ENCODE measurements around the gene C11orf68. TPM values are rescaled to one million over a fixed set of nuclear protein-coding genes. Genes with fewer than 3 reads are reported as not detected.
A peak's percentile ranks its signal among the peaks of the same experiment; 100 is the strongest.

The C11orf68 gene
- total RNA-seq, 1 donor from 2014 or later: 27.2 TPM

DNA sequence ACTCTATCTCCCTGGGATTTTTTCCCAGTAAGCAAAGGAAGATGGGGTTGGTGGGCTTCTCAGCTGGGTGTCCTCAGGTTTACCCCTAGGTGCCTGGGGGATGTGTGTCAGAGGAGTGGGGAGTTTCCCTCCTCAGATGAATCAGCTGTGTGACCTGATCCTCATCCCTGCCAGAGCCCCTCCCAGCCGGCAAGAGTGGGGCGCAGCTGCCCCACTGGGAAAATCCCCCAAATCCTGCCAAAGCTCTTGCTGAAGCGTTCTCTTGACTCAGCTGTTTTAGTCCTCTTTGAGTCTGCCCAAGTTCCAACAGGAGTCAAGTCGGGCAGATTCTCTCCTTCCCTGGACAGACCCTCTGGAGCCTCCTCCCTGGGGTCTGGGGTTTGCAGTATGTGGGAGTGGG lies 6.0 kb downstream of the C11orf68 start:
- DNase-seq (ENCODE audit: low read depth, low spot score): no peak
- no peak overlapping the region for H3K27ac Mint-ChIP-seq (ENCODE audit: unreplicated experiment)
- no peak overlapping the region for H3K4me3 Mint-ChIP-seq
- TF ChIP-seq, protein P1, sequence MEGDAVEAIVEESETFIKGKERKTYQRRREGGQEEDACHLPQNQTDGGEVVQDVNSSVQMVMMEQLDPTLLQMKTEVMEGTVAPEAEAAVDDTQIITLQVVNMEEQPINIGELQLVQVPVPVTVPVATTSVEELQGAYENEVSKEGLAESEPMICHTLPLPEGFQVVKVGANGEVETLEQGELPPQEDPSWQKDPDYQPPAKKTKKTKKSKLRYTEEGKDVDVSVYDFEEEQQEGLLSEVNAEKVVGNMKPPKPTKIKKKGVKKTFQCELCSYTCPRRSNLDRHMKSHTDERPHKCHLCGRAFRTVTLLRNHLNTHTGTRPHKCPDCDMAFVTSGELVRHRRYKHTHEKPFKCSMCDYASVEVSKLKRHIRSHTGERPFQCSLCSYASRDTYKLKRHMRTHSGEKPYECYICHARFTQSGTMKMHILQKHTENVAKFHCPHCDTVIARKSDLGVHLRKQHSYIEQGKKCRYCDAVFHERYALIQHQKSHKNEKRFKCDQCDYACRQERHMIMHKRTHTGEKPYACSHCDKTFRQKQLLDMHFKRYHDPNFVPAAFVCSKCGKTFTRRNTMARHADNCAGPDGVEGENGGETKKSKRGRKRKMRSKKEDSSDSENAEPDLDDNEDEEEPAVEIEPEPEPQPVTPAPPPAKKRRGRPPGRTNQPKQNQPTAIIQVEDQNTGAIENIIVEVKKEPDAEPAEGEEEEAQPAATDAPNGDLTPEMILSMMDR (conservative IDR thresholded peaks at IDR 0.05): no peak
- peaks cover 32% of the 10 kb centered on the region for H3K4me1 Mint-ChIP-seq
- H3K27me3 Mint-ChIP-seq (ENCODE audit: low read depth): peaks cover 6% of the 10 kb centered on the region
- no peaks in the 10 kb centered on the region for H3K9me3 Mint-ChIP-seq
- H3K36me3 Mint-ChIP-seq (ENCODE audit: low read depth): no peaks in the 10 kb centered on the region

DNA sequence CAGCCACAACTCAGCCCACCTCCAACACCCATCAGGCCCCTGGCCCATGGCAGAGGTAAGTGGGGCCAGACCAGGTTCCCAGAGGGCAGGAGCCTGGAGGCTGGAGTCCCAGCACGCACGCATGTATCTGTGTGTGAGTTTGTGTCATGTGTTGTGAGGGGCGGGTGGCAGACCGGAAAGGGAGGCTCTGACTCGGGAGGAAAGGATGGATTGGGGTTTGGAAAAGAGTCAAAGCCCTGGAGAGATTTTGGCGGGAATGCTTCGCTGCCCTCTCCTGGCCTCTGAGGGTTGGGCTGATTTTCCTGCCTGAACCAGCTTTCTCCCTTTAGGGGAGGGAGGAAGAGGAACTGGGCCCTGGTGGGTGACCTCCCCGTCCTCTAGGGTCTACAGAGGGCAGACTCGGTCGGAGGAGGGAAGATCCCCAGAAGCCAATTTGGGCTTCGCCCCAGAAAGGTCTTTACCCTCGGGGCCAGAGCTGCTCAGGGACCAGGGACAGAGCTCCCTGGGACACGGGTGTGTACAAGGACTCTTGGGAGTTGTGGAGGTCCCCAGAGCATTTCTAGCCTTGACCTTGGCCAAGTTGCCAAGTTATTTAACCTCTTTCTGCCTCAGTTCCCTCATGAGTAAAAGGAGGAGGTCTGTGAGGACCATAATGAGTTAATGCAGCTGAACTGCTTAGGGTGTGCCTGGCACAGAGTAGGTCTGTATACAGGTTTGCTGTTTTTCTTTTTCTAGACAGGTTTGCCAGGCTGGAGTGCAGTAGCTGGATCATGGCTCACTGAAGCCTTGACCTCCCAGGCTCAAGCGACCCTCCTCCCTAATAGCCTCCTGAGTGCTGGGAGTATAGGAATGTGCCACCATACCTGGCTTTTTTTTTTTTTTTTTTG lies 6.9 kb downstream of the C11orf68 start:
- TF ChIP-seq, protein P1 (conservative IDR thresholded peaks at IDR 0.05): peak; percentile 25
- DNase-seq (ENCODE audit: low read depth, low spot score): peak; percentile 36
- Mint-ChIP-seq H3K9me3 (no peaks in the 10 kb centered on the region), H3K4me3 (peak overlapping the region; percentile 44), H3K27ac (ENCODE audit: unreplicated experiment) (peak overlapping the region; percentile 87), H3K27me3 (ENCODE audit: low read depth) (peaks cover 6% of the 10 kb centered on the region), H3K4me1 (peaks cover 28% of the 10 kb centered on the region), H3K36me3 (ENCODE audit: low read depth) (no peaks in the 10 kb centered on the region)

DNA sequence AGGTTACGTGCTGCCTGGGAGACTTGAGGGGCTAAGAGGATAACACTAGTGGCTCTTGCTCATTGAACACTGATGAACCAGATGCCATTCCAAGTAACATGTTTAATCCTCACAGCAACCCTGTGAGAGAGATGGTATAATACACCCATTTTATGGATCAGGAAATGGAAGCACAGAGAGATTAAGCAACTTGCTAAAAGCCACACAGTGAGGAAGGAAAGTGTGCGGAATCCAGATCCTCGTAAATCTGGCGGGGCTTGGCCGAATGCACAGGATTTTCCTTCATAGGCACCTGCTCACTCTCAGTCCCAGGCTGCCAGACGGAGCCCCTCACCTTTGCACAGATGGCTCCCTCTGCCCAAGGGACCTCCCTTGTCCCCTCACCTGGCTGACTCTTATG lies 11.0 kb downstream of the C11orf68 start:
- H3K27ac Mint-ChIP-seq (ENCODE audit: unreplicated experiment): no peak overlapping the region
- H3K4me1 Mint-ChIP-seq: peaks cover 24% of the 10 kb centered on the region
- H3K4me3 Mint-ChIP-seq: no peak overlapping the region
- no peak for DNase-seq (ENCODE audit: low read depth, low spot score)
- no peaks in the 10 kb centered on the region for H3K36me3 Mint-ChIP-seq (ENCODE audit: low read depth)
- TF ChIP-seq, protein P1 (conservative IDR thresholded peaks at IDR 0.05): no peak
- H3K27me3 Mint-ChIP-seq (ENCODE audit: low read depth): peaks cover 16% of the 10 kb centered on the region
- H3K9me3 Mint-ChIP-seq: no peaks in the 10 kb centered on the region

DNA sequence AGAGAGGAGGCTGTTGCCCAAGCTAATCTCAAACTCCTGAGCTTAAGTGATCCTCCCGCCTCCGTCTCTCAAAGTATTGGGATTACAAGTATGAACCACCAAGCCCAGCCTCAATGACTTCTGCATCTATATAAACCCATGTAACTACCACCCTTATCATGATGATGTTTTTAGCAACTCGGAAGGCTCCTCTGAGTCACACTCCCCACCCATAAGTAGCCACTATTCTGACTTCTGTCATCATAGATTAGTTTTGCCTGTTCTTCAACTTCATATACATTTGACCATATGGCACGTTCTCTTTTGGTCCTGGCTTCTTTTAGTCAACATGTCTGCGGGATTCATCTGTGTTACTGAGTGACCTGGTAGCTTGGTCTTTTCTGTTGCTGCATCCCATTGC lies 12.3 kb downstream of the C11orf68 start:
- Mint-ChIP-seq H3K36me3 (ENCODE audit: low read depth) (no peaks in the 10 kb centered on the region), H3K27me3 (ENCODE audit: low read depth) (peaks cover 26% of the 10 kb centered on the region), H3K4me1 (peaks cover 31% of the 10 kb centered on the region), H3K9me3 (no peaks in the 10 kb centered on the region), H3K27ac (ENCODE audit: unreplicated experiment) (no peak overlapping the region), H3K4me3 (no peak overlapping the region)
- no peak for DNase-seq (ENCODE audit: low read depth, low spot score)
- TF ChIP-seq, protein P1 (conservative IDR thresholded peaks at IDR 0.05): no peak

DNA sequence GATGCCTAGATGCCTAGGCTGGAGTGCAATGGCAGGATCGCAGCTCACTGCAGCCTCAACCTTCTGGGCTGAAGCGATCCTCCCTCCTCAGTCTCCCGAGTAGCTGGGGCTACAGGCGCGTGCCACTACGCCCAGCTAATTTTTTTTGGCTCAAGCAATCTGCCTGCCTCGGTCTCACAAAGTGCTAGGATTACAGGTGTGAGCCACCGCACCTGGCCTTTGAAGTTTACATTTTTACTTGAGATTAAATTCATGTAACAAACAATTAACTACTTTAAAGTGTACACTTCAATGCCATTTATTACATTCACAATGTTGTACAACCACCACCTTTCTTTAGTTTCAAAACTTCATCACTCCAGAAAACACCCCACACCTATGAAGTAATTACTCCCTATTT lies 15.1 kb downstream of the C11orf68 start:
- Mint-ChIP-seq H3K27ac (ENCODE audit: unreplicated experiment) (peak overlapping the region; percentile 20), H3K4me3 (peak overlapping the region; percentile 49), H3K9me3 (no peaks in the 10 kb centered on the region), H3K27me3 (ENCODE audit: low read depth) (peaks cover 41% of the 10 kb centered on the region), H3K4me1 (peaks cover 33% of the 10 kb centered on the region), H3K36me3 (ENCODE audit: low read depth) (no peaks in the 10 kb centered on the region)
- no peak for DNase-seq (ENCODE audit: low read depth, low spot score)
- TF ChIP-seq, protein P1 (conservative IDR thresholded peaks at IDR 0.05): no peak
